K562 (cell line): ENCODE data around the gene CREB5. TPM values are rescaled to one million over a fixed set of nuclear protein-coding genes. Genes with fewer than 3 reads are reported as not detected.

Source experiments
- ATAC-seq: fragments of 200-7000 bp; cut with Tn5 transposase; 3 replicates; pipeline ENCODE4 v1.9.1; 2020; ENCODE audit warnings: moderate library complexity
- BruUV-seq: library from RNA; stranded (reverse); fragments of 400-500 nt; replicated peaks from 2 replicates; lab custom pipeline; 2021; lab: Mats Ljungman, UMichigan
- CTCF ChIA-PET: fragments of 300-600 bp; formaldehyde crosslinking; extraction: SDS; loops from one replicate; lab custom pipeline; 2021; ENCODE audit warnings: low intra/inter-chr PET ratio; lab: Yijun Ruan, JAX
- POLR2A ChIA-PET: fragments of 300-600, 350-650 bp; sonication (Branson Sonifier 250); formaldehyde crosslinking; extraction: SDS; loops from one replicate; lab custom pipeline; 2021; ENCODE audit warnings: antibody characterized with exemption, inconsistent platforms; lab: Yijun Ruan, JAX
- DNase-seq, 4 experiments: peaks; one replicate each; pipeline versions ENCODE4 v3.0.0 to v3.0.0-alpha.2; 2011 to 2018; ENCODE audit warnings: low spot score in 3 of 4, mixed read lengths in 3 of 4; ENCODE audit errors: extremely low read depth in 1 of 4
- FAIRE-seq: peaks from 2 replicates; lab custom pipeline; 2011; peaks lifted over from hg19 to GRCh38; lab: Jason Lieb, UNC
- H2AFZ ChIP-seq: 2 replicates; pipeline ENCODE4 v1.6.0; 2011; ENCODE audit warnings: low read depth, low read length, control low read depth, inconsistent platforms
- H3K27ac ChIP-seq: fragments of 200-600 bp; 3 replicates; pipeline ENCODE4 v1.8.0; 2011; ENCODE audit warnings: low read depth, mild to moderate bottlenecking, control low read depth, inconsistent platforms, low read length, moderate library complexity, mixed read lengths; ENCODE audit errors: extremely low read depth
- H3K27me3 ChIP-seq, 2 experiments: fragments of 300-600 bp in 1 of 2; 2 replicates in 1 of 2; 3 replicates in 1 of 2; pipeline versions ENCODE4 v1.6.0 to v1.8.0; 2011; ENCODE audit warnings: inconsistent platforms in 2 of 2, low read length in 2 of 2, mild to moderate bottlenecking in 1 of 2, mixed read lengths in 1 of 2, moderate library complexity in 1 of 2; ENCODE audit not compliant: control insufficient read depth in 2 of 2, insufficient read depth in 2 of 2
- H3K36me3 ChIP-seq: fragments of 300-600 bp; 3 replicates; pipeline ENCODE4 v1.8.0; 2011; ENCODE audit warnings: mild to moderate bottlenecking, low read length, inconsistent platforms; ENCODE audit not compliant: control insufficient read depth, insufficient read depth
- H3K4me1 ChIP-seq, 2 experiments: fragments of 200-600 bp in 1 of 2; replicated peaks in 1 of 2; 2 replicates in 1 of 2; 3 replicates in 1 of 2; pipeline versions ENCODE4 v1.5.1 to v1.8.0; 2011; ENCODE audit warnings: inconsistent platforms in 2 of 2, low read length in 2 of 2, mild to moderate bottlenecking in 1 of 2, mixed read lengths in 1 of 2, moderate library complexity in 1 of 2; ENCODE audit not compliant: control insufficient read depth in 2 of 2, insufficient read depth in 2 of 2
- H3K4me2 ChIP-seq: 2 replicates; pipeline ENCODE4 v1.6.1; 2011; ENCODE audit warnings: low read length, control low read depth, inconsistent platforms, mixed read lengths; ENCODE audit not compliant: insufficient read depth
- H3K4me3 ChIP-seq: fragments of 200-600 bp; sonication (generic), shearing (Covaris generic); 2 replicates; pipeline ENCODE4 v1.5.1; 2016; ENCODE audit warnings: control low read depth, inconsistent platforms
- H3K79me2 ChIP-seq: fragments of 200-600 bp; 3 replicates; pipeline ENCODE4 v1.8.0; 2011; ENCODE audit warnings: low read length, inconsistent platforms; ENCODE audit not compliant: control insufficient read depth, insufficient read depth
- H3K9ac ChIP-seq, 2 experiments: 2 replicates each; pipeline versions ENCODE4 v1.6.0 to v1.6.1; 2011; ENCODE audit warnings: low read depth in 2 of 2, low read length in 2 of 2, control low read depth in 1 of 2, inconsistent platforms in 1 of 2, mild to moderate bottlenecking in 1 of 2, mixed read lengths in 1 of 2; ENCODE audit not compliant: insufficient read depth in 1 of 2
- H3K9me1 ChIP-seq: one replicate; pipeline ENCODE4 v1.6.0; 2011; ENCODE audit warnings: inconsistent platforms, mild to moderate bottlenecking, low read length, moderate library complexity; ENCODE audit not compliant: control insufficient read depth, insufficient read depth
- H3K9me3 ChIP-seq: replicated peaks from 2 replicates; pipeline ENCODE4 v1.5.1; 2011; ENCODE audit warnings: low read depth, low read length, inconsistent platforms; ENCODE audit not compliant: control insufficient read depth, insufficient read depth
- H4K20me1 ChIP-seq: replicated peaks from 2 replicates; pipeline ENCODE4 v1.6.1; 2011; ENCODE audit warnings: low read length, inconsistent platforms, mixed read lengths; ENCODE audit not compliant: control insufficient read depth, insufficient read depth
- DNMT1 ChIP-seq: fragments of 450-650 bp; IDR thresholded peaks from 2 replicates; pipeline ENCODE4 v1.6.1; 2016; ENCODE audit warnings: antibody characterized with exemption, mild to moderate bottlenecking
- FIP1L1 ChIP-seq: fragments of 200-400 bp; formaldehyde crosslinking; IDR thresholded peaks from 2 replicates; pipeline ENCODE4 v1.6.1; 2018; ENCODE audit warnings: mild to moderate bottlenecking, low read depth, low read length; ENCODE audit not compliant: poor library complexity, severe bottlenecking
- KLF13 ChIP-seq: fragments of 450-650 bp; IDR thresholded peaks from 2 replicates; pipeline ENCODE4 v1.6.1; 2016; ENCODE audit warnings: missing genetic modification characterization, low read depth, mild to moderate bottlenecking, missing compliant biosample characterization, moderate library complexity, borderline replicate concordance
- LARP7 ChIP-seq: fragments of 450-650 bp; IDR thresholded peaks from 2 replicates; pipeline ENCODE4 v1.6.1; 2016
- NCOR1 ChIP-seq: fragments of 450-650 bp; IDR thresholded peaks from 2 replicates; pipeline ENCODE4 v1.6.1; 2016; ENCODE audit warnings: mild to moderate bottlenecking, moderate library complexity
- NFE2 ChIP-seq: IDR thresholded peaks from 2 replicates; pipeline ENCODE4 v1.6.1; 2014; ENCODE audit warnings: antibody characterized with exemption, low read depth
- NFE2L1 ChIP-seq: fragments of 450-650 bp; IDR thresholded peaks from 2 replicates; pipeline ENCODE4 v1.6.1; 2016; ENCODE audit warnings: missing genetic modification characterization, low read depth, mild to moderate bottlenecking, missing compliant biosample characterization, moderate library complexity, borderline replicate concordance
- RBM14 ChIP-seq: fragments of 200-400 bp; formaldehyde crosslinking; IDR thresholded peaks from 2 replicates; pipeline ENCODE4 v1.6.1; 2018; ENCODE audit warnings: low read depth, mild to moderate bottlenecking, low read length, moderate library complexity, borderline replicate concordance; ENCODE audit not compliant: insufficient read depth
- RFX1 ChIP-seq: fragments of 450-650 bp; IDR thresholded peaks from 2 replicates; pipeline ENCODE4 v1.6.1; 2016; ENCODE audit warnings: mild to moderate bottlenecking, moderate library complexity
- ZC3H8 ChIP-seq: fragments of 450-650 bp; IDR thresholded peaks from 2 replicates; pipeline ENCODE4 v1.6.1; 2017
- ZKSCAN8 ChIP-seq: fragments of 200-800 bp; sonication (Bioruptor generic); IDR thresholded peaks from 2 replicates; pipeline ENCODE4 v1.6.1; 2016; ENCODE audit warnings: missing genetic modification characterization, missing compliant biosample characterization
- ZNF12 ChIP-seq: sonication (generic); formaldehyde crosslinking; IDR thresholded peaks from 2 replicates; pipeline ENCODE4 v1.4.0; 2020; ENCODE audit warnings: mild to moderate bottlenecking, missing genetic modification reagents
- ZNF76 ChIP-seq: fragments of 250-450 bp; sonication (Bioruptor Pico); IDR thresholded peaks from 2 replicates; pipeline ENCODE4 v1.4.0; 2020; ENCODE audit warnings: mild to moderate bottlenecking, moderate library complexity, borderline replicate concordance
- WGBS: fragments of 100-300 bp; shearing (Covaris generic); methylation state at CpG from one replicate; pipeline ENCODE4 v1.1.6; 2016; ENCODE audit warnings: low coverage, mixed read lengths; ENCODE audit not compliant: insufficient coverage; ENCODE audit errors: missing lambda C conversion rate; 5-methylcytosine and 5-hydroxymethylcytosine counted together
- in situ Hi-C: fragments of 300-500 bp; cut with MboI; formaldehyde crosslinking; loops from 4 replicates; pipeline ENCODE4 v1.15.0; 2018; ENCODE audit warnings: inconsistent platforms, mixed read lengths
- intact Hi-C: fragments of 100-400 bp; cut with micrococcal nuclease; formaldehyde crosslinking; loops from 2 replicates; pipeline ENCODE4 v1.14.2; 2022
- polyA plus RNA-seq, 8 experiments: library from polyadenylated mRNA; depleted of rRNA in 4 of 8; stranded (reverse) in 5 of 8; unstranded in 3 of 8; fragments of >200 nt; fragmentation: Nextera tagmentation in 2 of 8; fragmentation: Illumina TruSeq in 1 of 8; extraction: Ambion mirVana in 2 of 8; extraction: Trizol in 1 of 8; gene quantifications; 2 replicates each; pipeline versions ENCODE4 v1.2.1 to v1.2.3, GENCODE V29; 2011 to 2014; ENCODE audit warnings: inconsistent platforms in 1 of 8, missing spikeins in 1 of 8
- total RNA-seq, 7 experiments: library from RNA; depleted of rRNA in 6 of 7; stranded (reverse); fragments of >200 nt in 6 of 7; fragmentation: Illumina TruSeq in 2 of 7; extraction: Trizol in 2 of 7; gene quantifications; 2 replicates each; pipeline versions ENCODE4 v1.2.1 to v1.2.3, GENCODE V29; 2011 to 2021; ENCODE audit warnings: low replicate concordance in 1 of 7
- TF ChIP-seq, protein P1 (sequence below): fragments of 150-350 bp; conservative IDR thresholded peaks from 2 replicates; pipeline ENCODE4 v1.6.1; 2014; ENCODE audit warnings: low read length
- TF ChIP-seq, protein P2 (sequence below): sonication (generic); formaldehyde crosslinking; IDR thresholded peaks from 2 replicates; pipeline ENCODE4 v1.8.0; 2023; ENCODE audit warnings: mild to moderate bottlenecking, missing genetic modification reagents
- TF ChIP-seq, protein P3 (sequence below): fragments of 250-450 bp; sonication (Bioruptor Pico); IDR thresholded peaks from 2 replicates; pipeline ENCODE4 v1.5.0; 2021; ENCODE audit warnings: mild to moderate bottlenecking, moderate library complexity

Gene CREB5
- total and polyA plus RNA-seq, 9 of the 15 experiments (the other 6 are each of a cell fraction or from before 2014, with no cell fraction given) = 0.33 to 6.4 (median 1.8) TPM

DNA sequence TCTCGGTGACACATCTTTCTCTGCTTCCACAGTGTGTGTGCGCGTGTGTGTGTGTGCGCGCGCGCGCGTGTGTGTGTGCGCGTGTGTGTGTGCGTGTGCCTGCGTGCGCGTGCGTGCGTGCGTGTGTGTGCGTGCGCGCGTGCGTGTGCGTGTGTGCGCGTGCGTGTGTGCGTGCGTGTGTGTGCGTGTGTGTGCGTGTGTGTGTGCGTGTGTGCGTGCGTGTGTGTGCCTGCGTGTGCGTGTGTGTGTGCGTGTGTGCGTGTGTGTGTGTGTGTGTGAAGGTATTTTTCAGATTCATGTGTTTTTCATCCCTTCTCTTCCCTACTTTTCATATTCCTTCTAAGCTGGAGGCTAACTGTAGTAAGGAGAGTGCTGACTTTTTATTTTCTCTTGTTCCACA, 148.4 kb downstream of the CREB5 start:
- H3K9ac ChIP-seq = no peak overlapping the region
- BruUV-seq = no TSS peak
- CTCF ChIA-PET = no interaction called here
- H3K4me1 ChIP-seq = no peaks in the 10 kb centered on the region
- no peaks in the 10 kb centered on the region for H3K9me3 ChIP-seq
- H3K4me3 ChIP-seq = no peak overlapping the region
- no peak overlapping the region for H2AFZ ChIP-seq
- no peaks in the 10 kb centered on the region for H3K79me2 ChIP-seq
- POLR2A ChIA-PET = no interaction called here
- H3K9me1 ChIP-seq = no peaks in the 10 kb centered on the region
- H3K4me2 ChIP-seq = no peak overlapping the region
- FAIRE-seq = no peak
- H4K20me1 ChIP-seq = no peaks in the 10 kb centered on the region
- no peak for ATAC-seq
- no peaks in the 10 kb centered on the region for H3K27me3 ChIP-seq
- intact Hi-C loops (no loop called here), in situ Hi-C loops (no loop called here)
- WGBS = 58% methylated on average over 3 of the region's 38 CpGs
- H3K36me3 ChIP-seq = no peaks in the 10 kb centered on the region
- DNase-seq = no peak
- no peak overlapping the region for H3K27ac ChIP-seq
- TF ChIP-seq, protein P1, sequence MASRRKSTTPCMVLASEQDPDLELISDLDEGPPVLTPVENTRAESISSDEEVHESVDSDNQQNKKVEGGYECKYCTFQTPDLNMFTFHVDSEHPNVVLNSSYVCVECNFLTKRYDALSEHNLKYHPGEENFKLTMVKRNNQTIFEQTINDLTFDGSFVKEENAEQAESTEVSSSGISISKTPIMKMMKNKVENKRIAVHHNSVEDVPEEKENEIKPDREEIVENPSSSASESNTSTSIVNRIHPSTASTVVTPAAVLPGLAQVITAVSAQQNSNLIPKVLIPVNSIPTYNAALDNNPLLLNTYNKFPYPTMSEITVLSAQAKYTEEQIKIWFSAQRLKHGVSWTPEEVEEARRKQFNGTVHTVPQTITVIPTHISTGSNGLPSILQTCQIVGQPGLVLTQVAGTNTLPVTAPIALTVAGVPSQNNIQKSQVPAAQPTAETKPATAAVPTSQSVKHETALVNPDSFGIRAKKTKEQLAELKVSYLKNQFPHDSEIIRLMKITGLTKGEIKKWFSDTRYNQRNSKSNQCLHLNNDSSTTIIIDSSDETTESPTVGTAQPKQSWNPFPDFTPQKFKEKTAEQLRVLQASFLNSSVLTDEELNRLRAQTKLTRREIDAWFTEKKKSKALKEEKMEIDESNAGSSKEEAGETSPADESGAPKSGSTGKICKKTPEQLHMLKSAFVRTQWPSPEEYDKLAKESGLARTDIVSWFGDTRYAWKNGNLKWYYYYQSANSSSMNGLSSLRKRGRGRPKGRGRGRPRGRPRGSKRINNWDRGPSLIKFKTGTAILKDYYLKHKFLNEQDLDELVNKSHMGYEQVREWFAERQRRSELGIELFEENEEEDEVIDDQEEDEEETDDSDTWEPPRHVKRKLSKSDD = no peak
- TF ChIP-seq RFX1 (no peak), DNMT1 (no peak), KLF13 (tag) (no peak), ZC3H8 (no peak), RBM14 (no peak), ZNF76 (CRISPR knock-in tag) (no peak), NCOR1 (no peak), NFE2 (no peak), LARP7 (no peak), FIP1L1 (no peak), NFE2L1 (tag) (no peak), ZKSCAN8 (no peak), ZNF12 (CRISPR knock-in tag) (no peak)
- TF ChIP-seq, protein P2, sequence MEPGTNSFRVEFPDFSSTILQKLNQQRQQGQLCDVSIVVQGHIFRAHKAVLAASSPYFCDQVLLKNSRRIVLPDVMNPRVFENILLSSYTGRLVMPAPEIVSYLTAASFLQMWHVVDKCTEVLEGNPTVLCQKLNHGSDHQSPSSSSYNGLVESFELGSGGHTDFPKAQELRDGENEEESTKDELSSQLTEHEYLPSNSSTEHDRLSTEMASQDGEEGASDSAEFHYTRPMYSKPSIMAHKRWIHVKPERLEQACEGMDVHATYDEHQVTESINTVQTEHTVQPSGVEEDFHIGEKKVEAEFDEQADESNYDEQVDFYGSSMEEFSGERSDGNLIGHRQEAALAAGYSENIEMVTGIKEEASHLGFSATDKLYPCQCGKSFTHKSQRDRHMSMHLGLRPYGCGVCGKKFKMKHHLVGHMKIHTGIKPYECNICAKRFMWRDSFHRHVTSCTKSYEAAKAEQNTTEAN = no peak
- TF ChIP-seq, protein P3, sequence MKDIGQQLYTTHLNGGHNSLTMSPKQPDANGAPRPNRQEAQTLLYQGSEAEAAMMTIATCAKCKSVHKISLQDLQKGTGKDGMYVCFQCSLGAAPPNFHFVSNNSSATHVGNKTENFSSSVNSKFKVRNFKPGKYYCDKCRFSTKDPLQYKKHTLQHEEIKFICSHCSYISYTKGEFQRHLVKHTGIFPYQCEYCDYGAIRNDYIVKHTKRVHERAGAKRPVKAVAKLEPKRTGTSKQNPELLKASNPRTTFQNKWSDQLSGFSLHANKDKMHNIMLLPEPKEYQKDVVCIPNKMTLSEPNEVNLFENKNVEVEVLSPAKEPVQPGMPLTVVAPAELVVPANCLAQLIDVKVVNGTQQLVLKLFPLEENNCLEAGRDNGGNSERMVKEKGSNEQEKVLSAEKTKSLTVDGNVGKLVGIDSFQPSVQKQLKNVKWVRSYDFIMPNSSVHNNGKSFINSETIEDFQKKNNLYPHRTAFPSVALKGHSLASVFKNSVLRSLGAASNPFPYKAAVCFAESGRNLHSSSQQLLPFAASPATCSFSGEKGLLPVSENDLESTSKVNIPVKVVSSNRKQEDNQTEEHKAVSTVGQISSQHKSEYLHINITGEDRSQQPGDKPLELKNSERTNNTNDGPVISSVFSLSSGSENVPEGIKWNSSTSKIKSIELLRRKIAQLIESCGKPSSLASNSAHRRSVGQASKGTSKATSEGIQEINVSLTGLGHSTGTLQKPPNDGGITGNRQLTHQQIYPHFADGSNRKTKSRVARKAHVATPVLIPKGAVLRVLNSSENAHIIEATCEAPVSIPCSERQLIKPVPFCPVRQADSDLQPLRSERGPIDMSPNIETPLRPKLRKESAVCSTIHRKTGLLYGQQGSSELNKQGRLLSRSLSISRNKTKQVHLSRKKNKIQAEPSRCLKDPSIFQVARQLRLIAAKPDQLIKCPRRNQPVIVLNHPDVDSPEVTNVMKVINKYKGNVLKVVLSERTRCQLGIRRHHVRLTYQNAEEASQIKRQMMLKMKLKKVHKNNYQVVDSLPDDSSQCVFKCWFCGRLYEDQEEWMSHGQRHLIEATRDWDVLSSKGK = no peak
